GM12878 (cell line): Measurements from ENCODE around the gene RASGEF1B. TPM values are rescaled to one million over a fixed set of nuclear protein-coding genes. Genes with fewer than 3 reads are reported as not detected.

Experiments
- ATAC-seq: fragments of 200-7000 bp; cut with Tn5 transposase; 3 replicates; pipeline ENCODE4 v1.9.1; 2020; ENCODE audit warnings: mild to moderate bottlenecking, moderate library complexity
- BruUV-seq: library from RNA; stranded (reverse); fragments of 400-500 nt; replicated peaks from 2 replicates; lab custom pipeline; 2021; lab: Mats Ljungman, UMichigan
- CTCF ChIA-PET: fragments of 300-600 bp; sonication (Branson Sonifier 250); formaldehyde crosslinking; extraction: SDS; loops from one replicate; lab custom pipeline; 2021; ENCODE audit warnings: inconsistent platforms; lab: Yijun Ruan, JAX
- POLR2A ChIA-PET: fragments of 350-600 bp; formaldehyde crosslinking; extraction: SDS; loops from one replicate; lab custom pipeline; 2021; ENCODE audit warnings: inconsistent platforms; lab: Charles Lee
- RAD21 ChIA-PET: fragments of 300-600 bp; sonication (Branson Sonifier 250); formaldehyde crosslinking; loops from one replicate; lab custom pipeline; 2023; ENCODE audit warnings: antibody characterized with exemption; ENCODE audit not compliant: unreplicated experiment; lab: Charles Lee
- SMC1A ChIA-PET: fragments of 300-600 bp; sonication (Branson Sonifier 250); formaldehyde crosslinking; loops from one replicate; lab custom pipeline; 2023; ENCODE audit not compliant: unreplicated experiment, uncharacterized antibody; lab: Charles Lee
- DNase-seq: peaks from one replicate; pipeline ENCODE4 v3.0.0-alpha.2; 2011; ENCODE audit warnings: low read depth, low spot score
- FAIRE-seq: peaks from 3 replicates; lab custom pipeline; 2011; peaks lifted over from hg19 to GRCh38; lab: Jason Lieb, UNC
- H2AFZ ChIP-seq: 2 replicates; pipeline ENCODE4 v1.6.0; 2011; ENCODE audit warnings: low read depth, low read length, control low read depth; ENCODE audit not compliant: control insufficient read depth
- H3K27ac ChIP-seq: 2 replicates; pipeline ENCODE4 v1.5.1; 2011; ENCODE audit warnings: control low read depth; ENCODE audit not compliant: control insufficient read depth, insufficient read depth
- H3K27me3 ChIP-seq, 2 experiments: replicated peaks in 1 of 2; 2 replicates each; pipeline versions ENCODE4 v1.6.0 to v1.6.1; 2011; ENCODE audit warnings: low read length in 1 of 2; ENCODE audit not compliant: control insufficient read depth in 2 of 2, insufficient read depth in 2 of 2
- H3K36me3 ChIP-seq, 2 experiments: 2 replicates each; pipeline ENCODE4 v1.5.1; 2011; ENCODE audit warnings: low read length in 1 of 2; ENCODE audit not compliant: control insufficient read depth in 2 of 2, insufficient read depth in 2 of 2
- H3K4me1 ChIP-seq: 2 replicates; pipeline ENCODE4 v1.6.1; 2011; ENCODE audit warnings: mild to moderate bottlenecking, low read length, moderate library complexity, mixed read lengths; ENCODE audit not compliant: control insufficient read depth, insufficient read depth
- H3K4me2 ChIP-seq: 2 replicates; pipeline ENCODE4 v1.6.0; 2011; ENCODE audit warnings: control low read depth; ENCODE audit not compliant: control insufficient read depth, insufficient read depth
- H3K4me3 ChIP-seq: fragments of 200-600 bp; sonication (generic); 2 replicates; pipeline ENCODE4 v1.5.1; 2016
- H3K79me2 ChIP-seq: 2 replicates; pipeline ENCODE4 v1.6.0; 2011; ENCODE audit warnings: low read length; ENCODE audit not compliant: control insufficient read depth, insufficient read depth
- H3K9ac ChIP-seq: 2 replicates; pipeline ENCODE4 v1.8.0; 2011; ENCODE audit warnings: low read length, control low read depth, mixed read lengths; ENCODE audit not compliant: control insufficient read depth, insufficient read depth
- H3K9me3 ChIP-seq: replicated peaks from 3 replicates; pipeline ENCODE4 v1.5.1; 2011; ENCODE audit warnings: mild to moderate bottlenecking, low read length; ENCODE audit not compliant: control insufficient read depth, insufficient read depth
- H4K20me1 ChIP-seq: 2 replicates; pipeline ENCODE4 v1.6.0; 2011; ENCODE audit not compliant: control insufficient read depth, insufficient read depth
- HCFC1 ChIP-seq: fragments of 150-350 bp; IDR thresholded peaks from 2 replicates; pipeline ENCODE4 v1.6.1; 2014; ENCODE audit warnings: low read length
- MYC ChIP-seq: IDR thresholded peaks from 2 replicates; pipeline ENCODE4 v1.6.1; 2011; ENCODE audit warnings: mild to moderate bottlenecking, low read length, moderate library complexity, inconsistent platforms; ENCODE audit not compliant: insufficient read depth, insufficient replicate concordance, insufficient read length, severe bottlenecking
- PML ChIP-seq: IDR thresholded peaks from 2 replicates; pipeline ENCODE4 v1.6.1; 2012; ENCODE audit warnings: low read length, inconsistent platforms
- POLR2AphosphoS2 ChIP-seq: IDR thresholded peaks from 2 replicates; pipeline ENCODE4 v1.6.1; 2011; ENCODE audit warnings: low read depth, mild to moderate bottlenecking, low read length, improper control_type of control experiment, moderate library complexity
- SP1 ChIP-seq: IDR thresholded peaks from one replicate; pipeline ENCODE4 v1.6.1; 2011; ENCODE audit warnings: low read depth, low read length
- TCF3 ChIP-seq: IDR thresholded peaks from 2 replicates; pipeline ENCODE4 v1.6.1; 2012; ENCODE audit warnings: low read depth, mild to moderate bottlenecking, low read length, borderline replicate concordance; ENCODE audit not compliant: insufficient read depth
- YY1 ChIP-seq: IDR thresholded peaks from 2 replicates; pipeline ENCODE4 v1.6.1; 2011; ENCODE audit warnings: low read depth, mild to moderate bottlenecking, low read length
- ZBED1 ChIP-seq: IDR thresholded peaks from 2 replicates; pipeline ENCODE4 v1.6.1; 2016; ENCODE audit warnings: borderline replicate concordance
- WGBS: methylation state at CpG from one replicate; pipeline ENCODE4 v1.1.6; 2016; ENCODE audit warnings: low lambda C conversion rate; ENCODE audit not compliant: insufficient replicate concordance, insufficient coverage; ENCODE audit errors: missing lambda C conversion rate; 5-methylcytosine and 5-hydroxymethylcytosine counted together
- in situ Hi-C: fragments of 300-500 bp; cut with MboI; formaldehyde crosslinking; loops from 9 replicates; pipeline ENCODE4 v1.14.3; 2018; ENCODE audit warnings: mixed read lengths
- intact Hi-C: fragments of 100-400 bp; cut with micrococcal nuclease; formaldehyde crosslinking; loops from one replicate; pipeline ENCODE4 v1.14.2; 2022; ENCODE audit not compliant: unreplicated experiment
- polyA plus RNA-seq, 11 experiments: library from polyadenylated mRNA; depleted of rRNA in 4 of 11; unstranded in 6 of 11; stranded (reverse) in 5 of 11; fragments of >200 nt; fragmentation: Nextera tagmentation in 4 of 11; fragmentation: Illumina TruSeq in 1 of 11; extraction: Ambion mirVana in 4 of 11; extraction: Trizol in 1 of 11; gene quantifications; 1 replicate in 1 of 11; 2 replicates in 10 of 11; pipeline versions ENCODE4 v1.2.1 to v1.2.3, GENCODE V29; 2011 to 2016; ENCODE audit warnings: inconsistent platforms in 2 of 11, missing spikeins in 2 of 11, low read depth in 1 of 11
- total RNA-seq, 4 experiments: library from RNA; depleted of rRNA in 3 of 4; stranded (reverse); fragments of >200 nt in 3 of 4; fragmentation: Illumina TruSeq in 1 of 4; extraction: Trizol in 1 of 4; gene quantifications; 2 replicates each; pipeline versions ENCODE4 v1.2.1 to v1.2.3, GENCODE V29; 2013 to 2021
- TF ChIP-seq, protein P1 (sequence below): fragments of 150-350 bp; IDR thresholded peaks from 2 replicates; pipeline ENCODE4 v1.6.1; 2016; ENCODE audit warnings: low read depth, low read length
- TF ChIP-seq, protein P2 (sequence below): fragments of 450-650 bp; IDR thresholded peaks from 2 replicates; pipeline ENCODE4 v1.6.1; 2017; ENCODE audit warnings: low read depth, mild to moderate bottlenecking, moderate library complexity

RASGEF1B gene
- total and polyA plus RNA-seq, 10 of the 15 experiments (the other 5 are each of a cell fraction or from before 2014, with no cell fraction given) = 0.03 to 0.24 (median 0.10) TPM; not detected in 2

DNA sequence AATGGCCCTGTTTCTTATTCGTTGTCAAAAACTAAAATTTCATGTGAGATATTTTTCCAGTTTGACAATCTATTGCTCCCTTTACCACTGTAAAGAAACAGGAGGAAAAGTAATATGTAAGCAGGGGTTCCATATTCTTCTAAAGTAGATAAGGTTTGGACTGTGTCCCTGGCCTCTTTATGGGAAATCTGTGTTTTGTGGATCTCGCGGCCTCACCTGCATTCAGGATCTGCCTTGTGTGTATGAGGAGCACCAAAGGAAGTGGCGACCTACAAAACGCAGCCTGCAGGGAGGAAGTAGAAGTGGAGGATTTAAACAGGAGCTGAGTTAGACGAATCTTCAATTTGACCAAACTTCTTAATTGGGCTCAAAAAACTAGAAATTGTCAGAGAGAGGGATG is 67.0 kb downstream of the RASGEF1B start:
- H3K79me2 ChIP-seq = no peaks in the 10 kb centered on the region
- no peaks in the 10 kb centered on the region for H3K4me1 ChIP-seq
- H3K4me3 ChIP-seq = no peak overlapping the region
- no peak overlapping the region for H2AFZ ChIP-seq
- RAD21 ChIA-PET = interaction anchor here (1.1 kb wide), 1 partner anchor 439 kb away, joined by 4 read pairs; no protein-coding TSS in a partner anchor
- intact Hi-C loops = loop anchor here (5.0 kb wide), 3 partner anchors 63 to 863 kb away; no protein-coding TSS in a partner anchor
- H3K4me2 ChIP-seq = no peak overlapping the region
- BruUV-seq = no TSS peak
- DNase-seq (no peak), ATAC-seq (no peak), FAIRE-seq (no peak)
- no peaks in the 10 kb centered on the region for H4K20me1 ChIP-seq
- no peak overlapping the region for H3K9ac ChIP-seq
- no peak for TF ChIP-seq MYC
- TF ChIP-seq POLR2AphosphoS2 = no peak
- no peak for TF ChIP-seq PML
- WGBS = 23% methylated on average over 6 of the region's 6 CpGs
- CTCF ChIA-PET = interaction anchor here (1.3 kb wide), 1 partner anchor 440 kb away, joined by 5 read pairs; no protein-coding TSS in a partner anchor
- H3K9me3 ChIP-seq = no peaks in the 10 kb centered on the region
- POLR2A ChIA-PET = no interaction called here
- H3K27ac ChIP-seq = no peak overlapping the region
- SMC1A ChIA-PET = no interaction called here
- H3K27me3 ChIP-seq = no peaks in the 10 kb centered on the region
- H3K36me3 ChIP-seq = no peaks in the 10 kb centered on the region
- in situ Hi-C loops = loop anchor here (5.0 kb wide), 2 partner anchors 433 to 798 kb away; no protein-coding TSS in a partner anchor

DNA sequence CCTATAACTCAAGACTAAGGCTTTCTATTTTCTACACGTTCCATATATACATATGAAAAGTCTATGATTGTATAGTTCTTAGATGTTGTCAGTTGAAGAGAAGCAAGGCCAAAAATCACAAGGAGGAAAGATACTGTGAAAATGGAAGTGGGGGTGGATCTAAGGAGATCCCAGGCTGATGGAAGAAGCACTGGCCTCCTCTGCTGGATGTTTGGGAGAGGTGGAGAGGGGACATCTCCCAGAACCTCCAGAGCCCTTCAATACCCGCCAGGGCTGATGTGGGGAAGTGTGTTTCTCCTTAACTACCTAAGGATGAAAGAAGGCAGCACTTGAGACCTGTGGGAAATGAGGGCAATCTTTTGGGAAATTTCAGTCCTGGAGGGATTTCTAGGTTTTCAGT is 67.4 kb downstream of the RASGEF1B start:
- intact Hi-C loops = no loop called here
- Histone ChIP-seq H3K4me2 (no peak overlapping the region), H3K36me3 (no peaks in the 10 kb centered on the region), H3K27ac (no peak overlapping the region), H4K20me1 (no peaks in the 10 kb centered on the region), H3K4me1 (no peaks in the 10 kb centered on the region), H3K9ac (no peak overlapping the region), H3K4me3 (no peak overlapping the region), H2AFZ (no peak overlapping the region), H3K79me2 (no peaks in the 10 kb centered on the region), H3K9me3 (no peaks in the 10 kb centered on the region), H3K27me3 (no peaks in the 10 kb centered on the region)
- CTCF ChIA-PET = interaction anchor here (1.3 kb wide), 1 partner anchor 440 kb away, joined by 5 read pairs; no protein-coding TSS in a partner anchor
- WGBS = 36% methylated on average over 2 of the region's 2 CpGs
- POLR2A ChIA-PET = no interaction called here
- FAIRE-seq (no peak), ATAC-seq (no peak), DNase-seq (no peak)
- no TSS peak for BruUV-seq
- in situ Hi-C loops = no loop called here
- SMC1A ChIA-PET = no interaction called here
- RAD21 ChIA-PET = no interaction called here
- TF ChIP-seq, protein P1, sequence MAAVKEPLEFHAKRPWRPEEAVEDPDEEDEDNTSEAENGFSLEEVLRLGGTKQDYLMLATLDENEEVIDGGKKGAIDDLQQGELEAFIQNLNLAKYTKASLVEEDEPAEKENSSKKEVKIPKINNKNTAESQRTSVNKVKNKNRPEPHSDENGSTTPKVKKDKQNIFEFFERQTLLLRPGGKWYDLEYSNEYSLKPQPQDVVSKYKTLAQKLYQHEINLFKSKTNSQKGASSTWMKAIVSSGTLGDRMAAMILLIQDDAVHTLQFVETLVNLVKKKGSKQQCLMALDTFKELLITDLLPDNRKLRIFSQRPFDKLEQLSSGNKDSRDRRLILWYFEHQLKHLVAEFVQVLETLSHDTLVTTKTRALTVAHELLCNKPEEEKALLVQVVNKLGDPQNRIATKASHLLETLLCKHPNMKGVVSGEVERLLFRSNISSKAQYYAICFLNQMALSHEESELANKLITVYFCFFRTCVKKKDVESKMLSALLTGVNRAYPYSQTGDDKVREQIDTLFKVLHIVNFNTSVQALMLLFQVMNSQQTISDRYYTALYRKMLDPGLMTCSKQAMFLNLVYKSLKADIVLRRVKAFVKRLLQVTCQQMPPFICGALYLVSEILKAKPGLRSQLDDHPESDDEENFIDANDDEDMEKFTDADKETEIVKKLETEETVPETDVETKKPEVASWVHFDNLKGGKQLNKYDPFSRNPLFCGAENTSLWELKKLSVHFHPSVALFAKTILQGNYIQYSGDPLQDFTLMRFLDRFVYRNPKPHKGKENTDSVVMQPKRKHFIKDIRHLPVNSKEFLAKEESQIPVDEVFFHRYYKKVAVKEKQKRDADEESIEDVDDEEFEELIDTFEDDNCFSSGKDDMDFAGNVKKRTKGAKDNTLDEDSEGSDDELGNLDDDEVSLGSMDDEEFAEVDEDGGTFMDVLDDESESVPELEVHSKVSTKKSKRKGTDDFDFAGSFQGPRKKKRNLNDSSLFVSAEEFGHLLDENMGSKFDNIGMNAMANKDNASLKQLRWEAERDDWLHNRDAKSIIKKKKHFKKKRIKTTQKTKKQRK = no peak
- no peak for TF ChIP-seq ZBED1
- no peak for TF ChIP-seq YY1
- TF ChIP-seq, protein P2, sequence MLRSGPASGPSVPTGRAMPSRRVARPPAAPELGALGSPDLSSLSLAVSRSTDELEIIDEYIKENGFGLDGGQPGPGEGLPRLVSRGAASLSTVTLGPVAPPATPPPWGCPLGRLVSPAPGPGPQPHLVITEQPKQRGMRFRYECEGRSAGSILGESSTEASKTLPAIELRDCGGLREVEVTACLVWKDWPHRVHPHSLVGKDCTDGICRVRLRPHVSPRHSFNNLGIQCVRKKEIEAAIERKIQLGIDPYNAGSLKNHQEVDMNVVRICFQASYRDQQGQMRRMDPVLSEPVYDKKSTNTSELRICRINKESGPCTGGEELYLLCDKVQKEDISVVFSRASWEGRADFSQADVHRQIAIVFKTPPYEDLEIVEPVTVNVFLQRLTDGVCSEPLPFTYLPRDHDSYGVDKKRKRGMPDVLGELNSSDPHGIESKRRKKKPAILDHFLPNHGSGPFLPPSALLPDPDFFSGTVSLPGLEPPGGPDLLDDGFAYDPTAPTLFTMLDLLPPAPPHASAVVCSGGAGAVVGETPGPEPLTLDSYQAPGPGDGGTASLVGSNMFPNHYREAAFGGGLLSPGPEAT = no peak
- TF ChIP-seq TCF3 = no peak
- TF ChIP-seq SP1 = no peak
- no peak for TF ChIP-seq HCFC1
